Activated CD4-positive, alpha-beta memory T cell treated with anti-CD3 and anti-CD28 coated beads, Interleukin-2, amount 10 ng/mL, durations not matched to agents 7 days and 5 days (primary cell): ENCODE data around the gene APPBP2. TPM values are rescaled to one million over a fixed set of nuclear protein-coding genes. Genes with fewer than 3 reads are reported as not detected.
"Not testable (repeated sequence)": the region's sequence is repeated elsewhere in the genome, so short reads cannot be mapped to it uniquely, and the experiment has no call there.

Experiments used
- CTCF ChIA-PET: fragments of 350-600 bp; sonication (Branson Sonifier 250); formaldehyde crosslinking; loops from one replicate; lab custom pipeline; 2021; ENCODE audit warnings: antibody characterized with exemption, inconsistent platforms; lab: Charles Lee
- POLR2A ChIA-PET: fragments of 350-600 bp; sonication (Branson Sonifier 250); formaldehyde crosslinking; loops from one replicate; lab custom pipeline; 2021; ENCODE audit warnings: antibody characterized with exemption; lab: Charles Lee
- DNase-seq: peaks from one replicate; pipeline ENCODE4 v3.0.0-alpha.2; 2020
- H3K27ac Mint-ChIP-seq: one replicate; pipeline ENCODE4 v1.8.0; 2021; ENCODE audit warnings: mild to moderate bottlenecking, mixed read lengths
- H3K27me3 Mint-ChIP-seq: one replicate; pipeline ENCODE4 v1.8.0; 2021; ENCODE audit warnings: mixed read lengths
- H3K36me3 Mint-ChIP-seq: one replicate; pipeline ENCODE4 v1.8.0; 2021; ENCODE audit warnings: low read depth, mixed read lengths
- H3K4me1 Mint-ChIP-seq: one replicate; pipeline ENCODE4 v1.8.0; 2021; ENCODE audit warnings: mixed read lengths
- H3K4me3 Mint-ChIP-seq: one replicate; pipeline ENCODE4 v1.8.0; 2021; ENCODE audit warnings: mild to moderate bottlenecking, mixed read lengths
- H3K9me3 Mint-ChIP-seq: one replicate; pipeline ENCODE4 v1.8.0; 2021; ENCODE audit warnings: mixed read lengths
- total RNA-seq, 2 experiments: library from RNA; stranded (reverse); gene quantifications; one replicate each; pipeline ENCODE4 v1.2.3, GENCODE V29; 2021

The APPBP2 gene
- total RNA-seq, 2 experiments from 2014 or later: 34.9 to 36.0 TPM

- Mint-ChIP-seq H3K36me3 (no peaks in the 10 kb centered on the region), H3K9me3 (no peaks in the 10 kb centered on the region)
These were observed 86.5 kb downstream of the APPBP2 start for GRCh38 chr17:60439501-60439900.

GRCh38 chr17:60436676-60437075 lies 89.4 kb downstream of the APPBP2 start:
- POLR2A ChIA-PET: no interaction called here

More at GRCh38 chr17:60439501-60439900, 86.5 kb downstream of the APPBP2 start:
- ChIA-PET CTCF (interaction anchor here (0.6 to 0.7 kb wide), 2 partner anchors 125 to 1451 kb away, joined by 3 read pairs; no protein-coding TSS in a partner anchor), POLR2A (no interaction called here)
- H3K27ac Mint-ChIP-seq: no peak overlapping the region
- peaks cover 4% of the 10 kb centered on the region for H3K4me1 Mint-ChIP-seq
- no peaks in the 10 kb centered on the region for H3K27me3 Mint-ChIP-seq
- no peak overlapping the region for H3K4me3 Mint-ChIP-seq
- DNase-seq: no peak

DNA sequence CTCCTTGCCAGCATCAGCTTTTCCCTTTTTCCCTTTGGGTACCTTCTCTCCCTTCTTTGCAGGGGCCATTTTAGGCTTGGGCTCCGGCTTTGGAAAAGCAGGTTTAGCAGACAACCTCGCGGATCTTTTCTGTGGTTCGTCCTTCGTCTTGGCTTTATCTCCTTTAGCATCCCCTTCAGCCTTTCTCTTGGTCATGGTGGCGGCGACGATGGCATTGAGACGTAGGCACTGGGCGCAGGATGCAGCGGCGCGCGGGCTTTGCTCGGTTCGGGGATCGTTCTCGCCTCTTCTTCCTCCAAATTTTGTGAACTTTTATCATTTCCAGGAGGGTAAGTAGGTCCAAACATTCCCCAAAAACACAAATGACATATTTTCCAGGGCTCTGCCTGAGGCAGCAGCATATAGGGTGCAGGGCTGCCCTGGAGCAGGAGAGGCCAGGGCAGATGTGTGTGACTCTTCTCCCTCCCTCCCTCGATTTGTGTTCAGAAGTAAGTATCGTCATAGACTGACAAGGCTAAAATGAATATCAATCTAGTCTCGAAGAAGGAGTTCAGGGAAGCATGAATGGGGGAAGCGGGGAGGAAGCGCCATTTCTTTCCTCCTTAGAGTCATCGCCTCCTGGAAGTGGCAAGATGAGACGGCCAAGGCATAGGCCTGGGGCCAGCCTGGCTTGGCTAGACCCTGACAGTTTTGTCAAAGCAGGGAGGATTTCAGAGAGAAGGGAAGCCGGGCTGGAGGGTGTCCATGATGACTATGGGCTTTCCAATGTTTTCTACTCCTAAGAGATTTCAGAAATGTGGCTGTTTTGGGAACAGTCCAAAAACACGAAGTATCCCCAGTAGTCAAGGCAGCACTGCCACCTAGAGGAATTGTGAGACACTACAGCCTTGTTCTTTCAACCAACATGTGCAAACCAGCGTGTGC lies 90.5 kb downstream of the APPBP2 start:
- peaks cover 4% of the 10 kb centered on the region for H3K4me1 Mint-ChIP-seq
- POLR2A ChIA-PET: no interaction called here
- no peak overlapping the region for H3K4me3 Mint-ChIP-seq

More at GRCh38 chr17:60436676-60437075, 89.4 kb downstream of the APPBP2 start:
- no peak for DNase-seq
- Mint-ChIP-seq H3K27ac (no peak overlapping the region), H3K36me3 (no peaks in the 10 kb centered on the region), H3K4me3 (no peak overlapping the region), H3K9me3 (peaks cover 8% of the 10 kb centered on the region), H3K4me1 (peaks cover 4% of the 10 kb centered on the region), H3K27me3 (peaks cover 2% of the 10 kb centered on the region)
- CTCF ChIA-PET: interaction anchor here (1.0 kb wide), 1 partner anchor 205 kb away, joined by 3 read pairs; no protein-coding TSS in a partner anchor

GRCh38 chr17:60433021-60433997 lies 92.7 kb downstream of the APPBP2 start:
- H3K27ac Mint-ChIP-seq, DNase-seq, H3K4me3 Mint-ChIP-seq, H3K27me3 Mint-ChIP-seq, H3K9me3 Mint-ChIP-seq, CTCF ChIA-PET, H3K4me1 Mint-ChIP-seq, H3K36me3 Mint-ChIP-seq: not testable (repeated sequence)
- POLR2A ChIA-PET: interaction anchor here (1.0 kb wide), 1 partner anchor 41 kb away, joined by 3 read pairs; the partner anchor contains the start of gene USP32

More for the DNA sequence above, 90.5 kb downstream of the APPBP2 start:
- Mint-ChIP-seq H3K27ac (no peak overlapping the region), H3K27me3 (peaks cover 2% of the 10 kb centered on the region), H3K36me3 (no peaks in the 10 kb centered on the region), H3K9me3 (peaks cover 8% of the 10 kb centered on the region)
- peak; percentile 57 for DNase-seq
- CTCF ChIA-PET: interaction anchor here (0.6 to 1.0 kb wide), 5 partner anchors 11 to 344 kb away, joined by 3 to 4 read pairs (median 3); no protein-coding TSS in a partner anchor

DNA sequence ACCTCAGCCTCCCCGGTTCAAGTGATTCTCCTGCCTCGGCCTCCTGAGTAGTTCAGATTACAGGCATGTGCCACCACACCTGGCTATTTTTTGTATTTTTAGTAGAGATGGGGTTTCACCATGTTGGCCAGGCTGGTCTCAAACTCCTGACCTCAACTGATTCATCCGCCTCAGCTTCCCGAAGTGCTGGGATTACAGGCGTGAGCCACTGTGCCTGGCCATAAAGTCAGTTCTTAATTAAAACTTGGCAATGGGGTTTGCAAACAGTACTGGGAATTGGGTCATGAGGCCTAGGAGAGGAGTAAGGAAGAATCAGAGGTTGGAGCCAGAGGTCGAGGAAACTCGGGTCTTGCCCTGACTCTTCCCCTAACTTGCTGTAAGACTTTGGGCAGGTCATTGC lies 95.5 kb downstream of the APPBP2 start:
- H3K27me3 Mint-ChIP-seq: peaks cover 11% of the 10 kb centered on the region
- H3K36me3 Mint-ChIP-seq, POLR2A ChIA-PET, H3K27ac Mint-ChIP-seq, H3K9me3 Mint-ChIP-seq, H3K4me1 Mint-ChIP-seq, H3K4me3 Mint-ChIP-seq, DNase-seq: not testable (repeated sequence)
- CTCF ChIA-PET: interaction anchor here (2.0 kb wide), 1 partner anchor 10 kb away, joined by 5 read pairs; no protein-coding TSS in a partner anchor

DNA sequence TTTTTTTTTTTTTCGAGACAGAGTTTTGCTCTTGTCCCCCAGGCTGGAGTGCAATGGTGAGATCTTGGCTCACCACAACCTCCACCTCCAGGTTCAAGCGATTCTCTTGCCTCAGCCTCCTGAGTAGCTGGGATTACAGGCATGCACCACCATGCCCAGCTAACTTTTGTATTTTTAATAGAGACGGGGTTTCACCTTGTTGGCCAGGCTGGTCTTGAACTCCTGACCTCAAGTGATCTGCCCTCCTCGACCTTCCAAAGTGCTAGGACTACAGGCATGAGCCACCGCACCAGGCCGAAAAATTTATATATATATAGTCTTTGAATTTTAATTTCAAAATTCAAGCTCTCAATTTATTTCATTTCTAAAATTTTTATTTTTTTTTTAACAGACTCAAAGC lies 97.6 kb downstream of the APPBP2 start:
- H3K36me3 Mint-ChIP-seq, H3K27ac Mint-ChIP-seq, POLR2A ChIA-PET, DNase-seq, H3K4me3 Mint-ChIP-seq, H3K4me1 Mint-ChIP-seq, H3K9me3 Mint-ChIP-seq: not testable (repeated sequence)
- H3K27me3 Mint-ChIP-seq: peaks cover 11% of the 10 kb centered on the region
- CTCF ChIA-PET: interaction anchor here (0.7 kb wide), 1 partner anchor 157 kb away, joined by 3 read pairs; no protein-coding TSS in a partner anchor

- POLR2A ChIA-PET: no interaction called here
- no peak overlapping the region for H3K27ac Mint-ChIP-seq
- H3K4me1 Mint-ChIP-seq: peaks cover 1% of the 10 kb centered on the region
- no peak overlapping the region for H3K4me3 Mint-ChIP-seq
- no peaks in the 10 kb centered on the region for H3K36me3 Mint-ChIP-seq
- CTCF ChIA-PET: no interaction called here
- H3K9me3 Mint-ChIP-seq: no peaks in the 10 kb centered on the region
- DNase-seq: no peak
- H3K27me3 Mint-ChIP-seq: peaks cover 9% of the 10 kb centered on the region
These were observed 99.4 kb downstream of the APPBP2 start for GRCh38 chr17:60426596-60426995.

DNA sequence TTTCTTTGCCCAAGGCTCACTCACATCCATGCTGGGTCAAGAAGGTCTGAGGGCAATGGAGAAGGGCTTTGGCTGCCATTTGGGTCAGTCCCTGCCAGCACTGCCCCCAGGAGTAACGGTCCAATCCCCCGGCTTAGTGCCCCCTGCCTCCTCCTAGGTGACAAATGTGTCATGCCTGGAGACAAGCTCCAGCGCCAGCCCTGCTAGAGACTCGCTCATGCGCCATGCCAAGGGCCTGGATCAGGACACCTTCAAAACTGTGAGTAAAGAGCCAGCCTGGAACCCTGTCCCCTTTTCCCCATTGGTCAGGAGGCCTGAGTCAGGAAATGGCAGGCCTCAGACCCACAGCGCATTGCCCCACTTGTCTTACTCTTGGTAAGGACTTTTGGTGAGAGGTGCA lies 100.4 kb downstream of the APPBP2 start:
- H3K4me3 Mint-ChIP-seq: no peak overlapping the region
- no peak overlapping the region for H3K27ac Mint-ChIP-seq
- H3K4me1 Mint-ChIP-seq: peaks cover 8% of the 10 kb centered on the region
- CTCF ChIA-PET: interaction anchor here (0.6 kb wide), 2 partner anchors 283 to 996 kb away, joined by 3 to 4 read pairs; no protein-coding TSS in a partner anchor
- POLR2A ChIA-PET: no interaction called here
- no peak for DNase-seq
- H3K27me3 Mint-ChIP-seq: peaks cover 9% of the 10 kb centered on the region
- no peaks in the 10 kb centered on the region for H3K9me3 Mint-ChIP-seq
- H3K36me3 Mint-ChIP-seq: no peaks in the 10 kb centered on the region

DNA sequence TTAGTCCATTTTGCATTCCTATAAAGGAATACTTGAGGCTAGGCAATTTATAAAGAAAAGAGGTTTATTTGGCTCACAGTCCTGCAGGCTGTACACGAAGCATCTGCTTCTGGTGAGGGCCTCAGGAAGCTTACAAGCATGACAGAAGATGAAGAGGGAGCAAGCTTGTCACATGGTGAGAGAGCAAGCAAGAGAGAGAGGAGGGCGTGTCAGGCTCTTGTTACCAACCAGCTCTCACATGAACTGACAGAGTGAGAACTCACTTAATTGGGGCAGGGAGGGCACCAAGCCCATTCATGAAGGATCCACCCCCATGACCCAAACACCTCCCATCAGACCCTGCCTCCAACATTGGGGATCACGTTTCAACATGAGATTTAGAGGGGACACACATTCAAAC lies 102.2 kb downstream of the APPBP2 start:
- H3K4me1 Mint-ChIP-seq: peaks cover 8% of the 10 kb centered on the region
- no peaks in the 10 kb centered on the region for H3K9me3 Mint-ChIP-seq
- peaks cover 7% of the 10 kb centered on the region for H3K27me3 Mint-ChIP-seq
- no peak overlapping the region for H3K27ac Mint-ChIP-seq
- CTCF ChIA-PET: interaction anchor here (0.9 to 1.5 kb wide), 3 partner anchors 11 to 282 kb away, joined by 3 to 4 read pairs (median 3); no protein-coding TSS in a partner anchor
- no peak overlapping the region for H3K4me3 Mint-ChIP-seq
- no peak for DNase-seq
- POLR2A ChIA-PET: interaction anchor here (1.0 kb wide), 1 partner anchor 141 kb away, joined by 3 read pairs; no protein-coding TSS in a partner anchor
- no peaks in the 10 kb centered on the region for H3K36me3 Mint-ChIP-seq

- CTCF ChIA-PET: interaction anchor here (0.8 to 0.9 kb wide), 2 partner anchors 13 to 22 kb away, joined by 3 read pairs; no protein-coding TSS in a partner anchor
- H3K36me3 Mint-ChIP-seq: no peaks in the 10 kb centered on the region
- H3K27me3 Mint-ChIP-seq: peaks cover 3% of the 10 kb centered on the region
- no peaks in the 10 kb centered on the region for H3K9me3 Mint-ChIP-seq
- peak within 1 kb of the TSS; percentile 68 for H3K4me3 Mint-ChIP-seq
- no peak for DNase-seq
- H3K4me1 Mint-ChIP-seq: peaks cover 8% of the 10 kb centered on the region
- H3K27ac Mint-ChIP-seq: no peak within 1 kb of the TSS
- POLR2A ChIA-PET: interaction anchor here (1.4 kb wide), 1 partner anchor 30 kb away, joined by 4 read pairs; the partner anchor contains the start of gene USP32
These were observed 103.8 kb downstream of the APPBP2 start, which contains the start of gene CHCT1 for GRCh38 chr17:60422162-60422665. Gene CHCT1, plus strand, starts transcription at chr17:60422489. Its CDS starts 104 bp downstream, at chr17:60422593.

DNA sequence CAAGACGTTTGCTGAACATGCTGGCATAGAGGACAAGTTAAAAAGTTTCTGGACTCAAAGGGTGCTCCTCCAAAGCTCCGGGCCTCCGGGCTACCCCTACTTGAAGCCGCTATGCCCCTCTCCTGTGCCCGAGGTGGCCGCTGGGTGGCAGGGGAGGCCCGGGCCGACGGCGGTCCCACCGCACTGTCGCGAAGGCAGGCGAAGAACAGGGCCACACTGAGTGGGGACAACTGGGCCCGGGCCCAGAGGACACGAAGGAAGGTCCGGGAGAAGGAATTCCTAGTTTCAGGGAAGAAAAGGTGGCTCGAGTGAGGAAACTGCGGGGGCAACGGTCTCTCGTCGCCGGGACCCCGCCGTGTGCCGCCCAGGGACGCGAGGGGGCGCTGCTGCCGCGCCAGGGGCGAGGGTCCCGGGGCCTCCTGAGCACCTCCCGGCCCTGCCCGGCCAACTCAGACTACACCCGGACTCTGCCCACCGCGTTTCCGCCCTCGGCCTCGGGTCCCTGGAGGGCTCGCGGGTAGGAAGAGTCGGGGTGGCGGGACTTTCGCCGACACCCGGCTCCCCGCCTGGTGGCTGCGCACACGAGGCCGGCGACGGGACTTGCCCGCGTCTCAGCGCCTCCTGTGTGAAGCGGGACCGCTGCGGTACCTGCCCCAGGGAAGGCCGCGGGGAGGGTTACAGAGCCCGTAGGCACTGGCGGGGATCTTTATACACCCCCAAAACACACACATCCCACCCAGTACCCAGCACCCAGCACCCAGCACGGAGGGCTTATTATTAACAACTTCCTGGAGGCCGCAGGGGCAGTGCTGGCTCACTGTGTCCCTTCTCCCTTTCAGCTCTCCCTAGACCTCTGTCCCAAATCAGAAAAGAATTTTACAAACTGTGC lies 104.5 kb downstream of the APPBP2 start:
- ChIA-PET POLR2A (interaction anchor here (1.4 kb wide), 1 partner anchor 29 kb away, joined by 4 read pairs; the partner anchor contains the start of gene USP32), CTCF (interaction anchor here (0.6 to 1.0 kb wide), 12 partner anchors 9 to 281 kb away, joined by 3 to 5 read pairs (median 3); partner anchors contain the start of gene USP32)
- H3K36me3 Mint-ChIP-seq: no peaks in the 10 kb centered on the region
- DNase-seq: peak; percentile 81
- no peaks in the 10 kb centered on the region for H3K9me3 Mint-ChIP-seq
- H3K4me1 Mint-ChIP-seq: peaks cover 8% of the 10 kb centered on the region
- peaks cover 3% of the 10 kb centered on the region for H3K27me3 Mint-ChIP-seq
- peak overlapping the region; percentile 68 for H3K4me3 Mint-ChIP-seq
- H3K27ac Mint-ChIP-seq: no peak overlapping the region
